ENCODE results near the gene MAPK12.
"Not testable (repeated sequence)": the region's sequence is repeated elsewhere in the genome, so short reads cannot be mapped to it uniquely, and the experiment has no call there.

The MAPK12 gene

DNA sequence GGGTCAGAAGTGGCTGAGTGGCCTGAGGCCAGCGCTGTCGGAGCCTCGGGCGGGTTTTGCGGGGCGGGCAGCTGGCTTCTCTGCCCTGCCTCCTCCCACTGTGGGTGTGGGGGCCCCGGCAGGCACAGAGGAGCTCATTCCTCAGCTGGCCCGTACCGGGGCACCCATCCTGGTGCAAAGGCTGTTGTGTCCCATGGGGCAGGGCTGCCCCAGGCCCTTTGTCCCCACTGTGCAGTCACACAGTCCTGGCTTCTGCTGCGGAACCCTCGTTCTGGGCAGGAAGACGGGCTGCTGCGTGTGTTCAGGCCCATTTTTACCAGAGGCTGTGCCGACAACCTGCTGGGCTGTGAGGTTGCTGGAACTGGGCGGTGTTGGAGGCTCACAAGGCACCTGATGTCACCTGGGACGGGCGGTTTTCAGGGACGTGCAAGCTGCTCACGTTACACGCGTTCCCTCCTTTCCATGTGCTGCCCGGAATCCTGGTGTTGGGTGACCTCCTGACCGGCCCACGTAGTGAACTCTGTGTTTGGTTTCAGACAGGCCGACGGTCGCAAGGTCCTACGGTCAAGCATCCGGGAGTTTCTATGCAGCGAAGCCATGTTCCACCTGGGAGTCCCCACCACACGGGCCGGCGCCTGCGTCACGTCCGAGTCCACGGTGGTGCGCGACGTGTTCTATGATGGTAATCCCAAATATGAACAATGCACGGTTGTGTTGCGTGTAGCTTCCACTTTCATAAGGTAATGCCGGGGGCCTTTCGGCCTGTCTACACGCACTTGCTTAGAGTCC, 55.5 kb downstream of the MAPK12 start:
- DNase-seq (ENCODE audit: low read depth) = no peak
- H3K4me3 ChIP-seq (ENCODE audit: low read depth, low read length) = no peak overlapping the region
- TF ChIP-seq, protein P1, sequence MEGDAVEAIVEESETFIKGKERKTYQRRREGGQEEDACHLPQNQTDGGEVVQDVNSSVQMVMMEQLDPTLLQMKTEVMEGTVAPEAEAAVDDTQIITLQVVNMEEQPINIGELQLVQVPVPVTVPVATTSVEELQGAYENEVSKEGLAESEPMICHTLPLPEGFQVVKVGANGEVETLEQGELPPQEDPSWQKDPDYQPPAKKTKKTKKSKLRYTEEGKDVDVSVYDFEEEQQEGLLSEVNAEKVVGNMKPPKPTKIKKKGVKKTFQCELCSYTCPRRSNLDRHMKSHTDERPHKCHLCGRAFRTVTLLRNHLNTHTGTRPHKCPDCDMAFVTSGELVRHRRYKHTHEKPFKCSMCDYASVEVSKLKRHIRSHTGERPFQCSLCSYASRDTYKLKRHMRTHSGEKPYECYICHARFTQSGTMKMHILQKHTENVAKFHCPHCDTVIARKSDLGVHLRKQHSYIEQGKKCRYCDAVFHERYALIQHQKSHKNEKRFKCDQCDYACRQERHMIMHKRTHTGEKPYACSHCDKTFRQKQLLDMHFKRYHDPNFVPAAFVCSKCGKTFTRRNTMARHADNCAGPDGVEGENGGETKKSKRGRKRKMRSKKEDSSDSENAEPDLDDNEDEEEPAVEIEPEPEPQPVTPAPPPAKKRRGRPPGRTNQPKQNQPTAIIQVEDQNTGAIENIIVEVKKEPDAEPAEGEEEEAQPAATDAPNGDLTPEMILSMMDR (IDR thresholded peaks at IDR 0.05; ENCODE audit: low read depth, low read length, missing control alignments) = no peak

DNA sequence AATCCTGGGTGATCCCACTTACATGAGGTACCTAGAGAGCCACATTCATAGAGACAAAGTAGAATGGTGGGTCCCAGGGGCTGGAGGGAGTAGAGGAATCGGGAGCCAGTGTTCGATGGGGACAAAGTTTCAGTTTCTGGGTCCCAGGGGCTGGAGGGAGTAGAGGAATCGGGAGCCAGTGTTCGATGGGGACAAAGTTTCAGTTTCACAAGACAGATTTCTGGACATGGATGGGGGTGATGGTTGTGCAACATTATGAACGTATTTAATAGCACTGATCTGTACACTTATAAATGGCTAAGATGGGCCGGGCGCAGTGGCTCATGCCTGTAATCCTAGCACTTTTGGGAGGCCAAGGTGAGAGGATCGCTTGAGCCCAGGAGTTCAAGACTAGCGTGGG, 56.5 kb downstream of the MAPK12 start:
- not testable (repeated sequence) for H3K4me3 ChIP-seq (ENCODE audit: low read depth, low read length); DNase-seq (ENCODE audit: low read depth)

DNA sequence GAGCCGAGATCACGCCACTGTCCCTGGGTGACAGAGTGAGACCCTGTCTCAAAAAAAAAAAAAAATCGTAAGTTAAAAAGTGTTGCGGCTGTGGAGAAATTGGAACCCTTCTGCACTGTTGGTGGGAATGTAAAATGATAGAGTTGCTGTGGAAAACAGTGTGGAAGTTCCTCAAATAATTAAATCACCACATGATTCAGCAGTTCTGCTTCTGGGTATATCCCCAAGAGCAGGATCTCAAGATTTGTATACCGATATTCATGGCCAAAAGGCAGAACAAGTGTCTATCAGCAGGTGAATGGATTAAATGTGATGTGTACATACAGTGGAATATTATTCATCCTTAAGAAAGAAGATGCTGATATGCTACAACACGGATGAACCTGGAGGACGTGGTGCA, 56.9 kb downstream of the MAPK12 start:
- TF ChIP-seq, protein P1 (IDR thresholded peaks at IDR 0.05; ENCODE audit: low read depth, low read length, missing control alignments) = no peak
- H3K4me3 ChIP-seq (ENCODE audit: low read depth, low read length) = no peak overlapping the region
- no peak for DNase-seq (ENCODE audit: low read depth)

DNA sequence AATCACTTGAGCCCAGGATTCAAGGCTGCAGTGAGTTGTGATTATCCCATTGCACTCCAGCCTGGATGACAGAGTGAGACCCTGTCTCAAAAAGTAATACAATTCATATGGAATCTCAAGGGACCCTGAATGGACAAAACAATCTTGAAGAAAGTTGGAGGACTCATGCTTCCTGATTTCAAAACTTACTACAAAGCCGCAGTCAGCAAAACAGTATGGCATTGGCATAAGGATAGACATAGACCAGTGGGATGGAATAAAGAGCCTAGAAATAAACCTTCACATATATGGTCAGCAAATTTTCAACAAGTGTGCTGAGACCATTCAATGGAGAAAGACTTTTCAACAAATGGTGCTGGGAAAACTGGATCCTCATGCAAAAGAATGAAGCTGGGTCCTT, 58.2 kb downstream of the MAPK12 start:
- TF ChIP-seq, protein P1 (IDR thresholded peaks at IDR 0.05; ENCODE audit: low read depth, low read length, missing control alignments) = no peak
- DNase-seq (ENCODE audit: low read depth) = no peak
- H3K4me3 ChIP-seq (ENCODE audit: low read depth, low read length) = no peak overlapping the region

Measured in GM12864 (cell line).